ENCODE results near the gene ART1. TPM values are rescaled to one million over a fixed set of nuclear protein-coding genes. Genes with fewer than 3 reads are reported as not detected.
"Not testable (repeated sequence)": the region's sequence is repeated elsewhere in the genome, so short reads cannot be mapped to it uniquely, and the experiment has no call there.

The ART1 gene
- total and polyA plus RNA-seq, 2 experiments from 2014 or later = 0.30 TPM; not detected in 1

GRCh38 chr11:3655547-3655946 lies 10.6 kb downstream of the ART1 start:
- Histone ChIP-seq H3K9me3 (ENCODE audit: low read depth) (no peaks in the 10 kb centered on the region), H3K27me3 (no peaks in the 10 kb centered on the region), H3K27ac (no peak overlapping the region), H3K4me3 (no peak overlapping the region), H3K36me3 (no peaks in the 10 kb centered on the region), H3K4me1 (ENCODE audit: low read depth) (no peaks in the 10 kb centered on the region)
- no peak for DNase-seq (ENCODE audit: low read depth in 1 of 2, low spot score in 1 of 2)
- TF ChIP-seq CTCF (IDR thresholded peaks at IDR 0.05; ENCODE audit: low read depth, low read length) = no peak

- DNase-seq (ENCODE audit: low read depth in 1 of 2, low spot score in 1 of 2); H3K4me1 ChIP-seq (ENCODE audit: low read depth); H3K9me3 ChIP-seq (ENCODE audit: low read depth); H3K27me3 ChIP-seq; H3K27ac ChIP-seq; H3K36me3 ChIP-seq; H3K4me3 ChIP-seq: not testable (repeated sequence)
Observed at GRCh38 chr11:3657331-3657730, 12.4 kb downstream of the ART1 start.

- Histone ChIP-seq H3K4me1 (ENCODE audit: low read depth) (no peaks in the 10 kb centered on the region), H3K36me3 (no peaks in the 10 kb centered on the region), H3K4me3 (no peak overlapping the region), H3K27ac (no peak overlapping the region), H3K27me3 (no peaks in the 10 kb centered on the region), H3K9me3 (ENCODE audit: low read depth) (no peaks in the 10 kb centered on the region)
- TF ChIP-seq CTCF (IDR thresholded peaks at IDR 0.05; ENCODE audit: low read depth, low read length) = no peak
- no peak for DNase-seq (ENCODE audit: low read depth in 1 of 2, low spot score in 1 of 2)
Observed at GRCh38 chr11:3658252-3658651, 13.3 kb downstream of the ART1 start.

DNA sequence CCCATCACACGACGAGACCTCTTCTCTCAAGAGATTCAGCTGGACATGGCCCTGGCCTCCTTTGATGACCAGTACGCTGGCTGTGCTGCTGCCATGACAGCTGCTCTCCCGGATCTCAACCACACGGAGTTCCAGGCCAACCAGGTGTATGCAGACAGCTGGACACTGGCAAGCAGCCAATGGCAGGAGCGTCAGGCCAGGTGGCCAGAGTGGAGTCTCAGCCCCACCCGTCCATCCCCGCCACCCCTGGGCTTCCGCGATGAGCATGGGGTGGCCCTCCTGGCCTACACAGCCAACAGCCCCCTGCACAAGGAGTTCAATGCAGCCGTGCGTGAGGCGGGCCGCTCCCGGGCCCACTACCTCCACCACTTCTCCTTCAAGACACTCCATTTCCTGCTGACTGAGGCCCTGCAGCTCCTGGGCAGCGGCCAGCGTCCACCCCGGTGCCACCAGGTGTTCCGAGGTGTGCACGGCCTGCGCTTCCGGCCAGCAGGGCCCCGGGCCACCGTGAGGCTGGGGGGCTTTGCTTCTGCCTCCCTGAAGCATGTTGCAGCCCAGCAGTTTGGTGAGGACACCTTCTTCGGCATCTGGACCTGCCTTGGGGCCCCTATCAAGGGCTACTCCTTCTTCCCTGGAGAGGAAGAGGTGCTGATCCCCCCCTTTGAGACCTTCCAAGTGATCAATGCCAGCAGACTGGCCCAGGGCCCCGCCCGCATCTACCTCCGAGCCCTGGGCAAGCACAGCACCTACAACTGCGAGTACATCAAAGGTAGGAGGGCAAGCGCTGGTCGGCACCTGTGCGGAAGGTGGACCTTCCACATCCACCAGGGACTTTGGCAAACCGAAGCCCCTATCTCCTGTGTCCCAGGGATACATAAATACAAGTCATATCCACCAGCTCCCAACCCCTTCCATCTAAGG lies 14.9 kb downstream of the ART1 start:
- TF ChIP-seq CTCF (IDR thresholded peaks at IDR 0.05; ENCODE audit: low read depth, low read length) = no peak
- H3K36me3 ChIP-seq = no peaks in the 10 kb centered on the region
- H3K27ac ChIP-seq = no peak overlapping the region
- no peaks in the 10 kb centered on the region for H3K9me3 ChIP-seq (ENCODE audit: low read depth)
- no peak overlapping the region for H3K4me3 ChIP-seq
- H3K4me1 ChIP-seq (ENCODE audit: low read depth) = no peaks in the 10 kb centered on the region
- no peaks in the 10 kb centered on the region for H3K27me3 ChIP-seq
- no peak for DNase-seq (ENCODE audit: low read depth in 1 of 2, low spot score in 1 of 2)

DNA sequence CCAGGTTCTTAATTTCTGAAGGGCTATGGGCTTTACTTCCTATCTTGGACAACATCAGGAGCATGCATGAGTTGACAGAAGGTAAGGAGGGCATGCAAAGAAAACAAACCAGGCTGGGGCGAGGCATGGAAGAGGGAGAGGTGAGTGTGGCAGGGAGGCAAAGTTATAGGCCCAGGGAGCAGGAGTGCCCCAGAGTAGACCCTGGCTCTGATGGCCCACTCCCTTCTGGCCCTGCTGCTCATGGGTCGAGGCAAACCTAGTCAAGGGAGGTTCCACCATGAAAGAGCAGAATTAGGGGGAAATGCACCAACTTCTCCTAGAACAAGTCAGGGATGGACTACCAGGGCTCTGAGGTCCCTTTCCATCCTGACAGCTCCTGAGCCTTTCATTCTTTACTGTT lies 16.0 kb downstream of the ART1 start:
- H3K36me3 ChIP-seq = no peaks in the 10 kb centered on the region
- no peaks in the 10 kb centered on the region for H3K27me3 ChIP-seq
- no peak overlapping the region for H3K4me3 ChIP-seq
- H3K9me3 ChIP-seq (ENCODE audit: low read depth) = no peaks in the 10 kb centered on the region
- no peak for DNase-seq (ENCODE audit: low read depth in 1 of 2, low spot score in 1 of 2)
- H3K4me1 ChIP-seq (ENCODE audit: low read depth) = no peaks in the 10 kb centered on the region
- no peak for TF ChIP-seq CTCF (IDR thresholded peaks at IDR 0.05; ENCODE audit: low read depth, low read length)
- no peak overlapping the region for H3K27ac ChIP-seq

DNA sequence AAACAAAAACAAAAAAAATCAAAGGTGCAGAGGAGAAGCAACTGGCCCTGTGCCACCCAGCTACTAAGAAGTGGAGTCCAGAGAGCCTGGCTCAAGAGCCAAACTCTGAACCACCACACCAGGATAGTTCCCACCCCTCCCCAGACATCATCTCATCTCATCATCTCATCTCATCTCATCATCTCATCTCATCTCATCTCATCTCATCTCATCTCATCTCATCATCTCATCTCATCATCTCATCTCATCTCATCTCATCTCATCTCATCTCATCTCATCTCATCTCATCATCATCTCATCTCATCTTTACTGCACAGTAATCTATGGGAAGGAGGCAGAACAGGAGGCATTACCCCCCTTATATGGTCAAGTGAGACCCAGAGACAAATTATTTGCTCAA lies 17.9 kb downstream of the ART1 start:
- no peaks in the 10 kb centered on the region for H3K9me3 ChIP-seq (ENCODE audit: low read depth)
- no peak for DNase-seq (ENCODE audit: low read depth in 1 of 2, low spot score in 1 of 2)
- H3K27me3 ChIP-seq = no peaks in the 10 kb centered on the region
- no peak overlapping the region for H3K27ac ChIP-seq
- H3K4me3 ChIP-seq = no peak overlapping the region
- H3K4me1 ChIP-seq (ENCODE audit: low read depth) = no peaks in the 10 kb centered on the region
- TF ChIP-seq CTCF (IDR thresholded peaks at IDR 0.05; ENCODE audit: low read depth, low read length) = no peak
- H3K36me3 ChIP-seq = no peaks in the 10 kb centered on the region

Measured in cardiac muscle cell (in vitro differentiated cells and primary cell).